GM18505 (cell line): ENCODE measurements around the gene GABPB1.

Experiments used
- ATAC-seq: cut with Tn5 transposase; IDR thresholded peaks from one replicate; pipeline ENCODE4 v1.9.1; 2021; ENCODE audit not compliant: unreplicated experiment
- POLR2A ChIP-seq: IDR thresholded peaks from 4 replicates; pipeline ENCODE4 v1.6.1; 2011; ENCODE audit warnings: borderline replicate concordance; ENCODE audit not compliant: insufficient read depth, insufficient read length; ENCODE audit errors: extremely low read depth

Gene GABPB1

GRCh38 chr15:50318697-50319096 is 36.3 kb downstream of the GABPB1 start:
- TF ChIP-seq POLR2A: no peak
- no peak for ATAC-seq

DNA sequence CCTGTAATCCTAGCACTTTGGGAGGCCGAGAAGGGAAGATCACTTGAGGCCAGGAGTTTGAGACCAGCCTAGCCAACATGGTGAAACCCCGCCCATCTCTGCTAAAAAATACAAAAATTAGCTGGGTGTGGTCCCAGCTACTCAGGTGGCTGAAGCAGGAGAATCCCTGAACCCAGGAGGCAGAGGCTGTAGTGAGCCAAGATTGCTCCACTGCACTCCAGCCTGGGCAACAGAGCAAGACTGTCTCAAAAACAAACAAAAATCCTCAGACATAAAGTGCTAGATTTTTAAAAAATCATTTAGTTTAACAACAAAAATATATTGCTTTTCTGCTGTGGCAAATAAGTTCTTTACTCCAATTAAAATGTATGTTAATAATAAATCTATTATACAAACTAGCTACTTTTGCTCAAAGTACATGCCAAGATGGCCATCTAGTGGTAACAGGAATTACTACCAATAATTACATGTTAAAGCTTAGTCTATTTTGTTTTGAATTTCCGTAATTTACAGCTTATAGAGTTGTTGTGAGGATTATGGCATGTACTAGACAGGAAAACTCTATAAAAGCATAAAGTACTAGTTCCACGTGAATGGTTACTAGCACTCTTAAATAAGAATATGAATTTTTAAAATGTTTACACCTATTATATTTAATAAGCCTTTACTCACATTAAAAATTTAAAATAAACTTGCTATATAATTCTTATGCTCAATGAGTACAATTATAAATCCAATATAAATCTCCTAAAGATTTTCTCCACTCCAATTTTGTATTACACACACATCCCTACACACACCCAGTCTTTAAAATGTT is 39.0 kb downstream of the GABPB1 start:
- no peak for ATAC-seq
- TF ChIP-seq POLR2A: no peak

DNA sequence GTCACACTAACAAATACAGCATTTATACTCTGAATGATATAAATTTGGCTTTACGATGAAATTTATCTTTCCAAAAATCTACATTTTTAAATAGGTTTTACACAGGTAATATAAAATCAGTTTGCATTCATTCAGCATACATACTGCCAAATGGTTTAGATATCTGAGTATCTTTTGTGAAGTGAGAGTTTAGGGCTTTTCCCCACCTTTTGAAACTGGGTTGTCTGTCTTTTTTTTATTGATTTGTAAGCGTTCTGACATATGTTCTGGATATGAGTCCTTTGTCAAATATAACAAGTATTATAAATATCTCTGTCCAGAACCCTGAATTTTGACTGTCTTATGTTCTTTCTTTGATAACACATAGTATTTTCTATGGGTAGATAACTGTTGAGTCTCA is 42.4 kb downstream of the GABPB1 start:
- TF ChIP-seq POLR2A: no peak

GRCh38 chr15:50307799-50308198 is 47.2 kb downstream of the GABPB1 start:
- no peak for ATAC-seq
- TF ChIP-seq POLR2A: no peak

More for the DNA sequence above, 42.4 kb downstream of the GABPB1 start:
- no peak for ATAC-seq

GRCh38 chr15:50304836-50305235 is 50.2 kb downstream of the GABPB1 start:
- ATAC-seq: no peak
- no peak for TF ChIP-seq POLR2A

- TF ChIP-seq POLR2A: no peak
- ATAC-seq: no peak
These were observed 52.4 kb downstream of the GABPB1 start for GRCh38 chr15:50302581-50302980.

DNA sequence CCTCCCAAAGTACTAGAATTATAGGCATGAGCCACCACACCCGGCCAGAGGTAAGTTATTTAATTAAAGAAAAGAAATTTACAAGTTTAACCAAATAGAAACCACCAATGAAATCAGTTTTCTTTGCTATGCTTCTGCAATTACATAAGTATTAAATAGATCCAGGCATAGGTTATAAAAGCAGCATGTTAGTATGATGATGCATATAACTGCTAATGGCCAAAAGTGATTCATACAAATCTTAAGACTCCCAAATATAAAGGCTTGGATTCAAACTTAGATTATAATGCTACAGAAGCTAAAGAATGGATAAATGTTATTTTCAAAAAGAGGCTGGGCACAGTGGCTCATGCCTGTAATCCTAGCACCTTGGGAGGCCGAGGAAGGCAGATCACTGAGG is 56.7 kb downstream of the GABPB1 start:
- no peak for ATAC-seq
- TF ChIP-seq POLR2A: no peak

GRCh38 chr15:50295966-50296365 is 59.0 kb downstream of the GABPB1 start:
- no peak for ATAC-seq
- no peak for TF ChIP-seq POLR2A

GRCh38 chr15:50289749-50290148 is 65.2 kb downstream of the GABPB1 start:
- no peak for ATAC-seq
- no peak for TF ChIP-seq POLR2A

DNA sequence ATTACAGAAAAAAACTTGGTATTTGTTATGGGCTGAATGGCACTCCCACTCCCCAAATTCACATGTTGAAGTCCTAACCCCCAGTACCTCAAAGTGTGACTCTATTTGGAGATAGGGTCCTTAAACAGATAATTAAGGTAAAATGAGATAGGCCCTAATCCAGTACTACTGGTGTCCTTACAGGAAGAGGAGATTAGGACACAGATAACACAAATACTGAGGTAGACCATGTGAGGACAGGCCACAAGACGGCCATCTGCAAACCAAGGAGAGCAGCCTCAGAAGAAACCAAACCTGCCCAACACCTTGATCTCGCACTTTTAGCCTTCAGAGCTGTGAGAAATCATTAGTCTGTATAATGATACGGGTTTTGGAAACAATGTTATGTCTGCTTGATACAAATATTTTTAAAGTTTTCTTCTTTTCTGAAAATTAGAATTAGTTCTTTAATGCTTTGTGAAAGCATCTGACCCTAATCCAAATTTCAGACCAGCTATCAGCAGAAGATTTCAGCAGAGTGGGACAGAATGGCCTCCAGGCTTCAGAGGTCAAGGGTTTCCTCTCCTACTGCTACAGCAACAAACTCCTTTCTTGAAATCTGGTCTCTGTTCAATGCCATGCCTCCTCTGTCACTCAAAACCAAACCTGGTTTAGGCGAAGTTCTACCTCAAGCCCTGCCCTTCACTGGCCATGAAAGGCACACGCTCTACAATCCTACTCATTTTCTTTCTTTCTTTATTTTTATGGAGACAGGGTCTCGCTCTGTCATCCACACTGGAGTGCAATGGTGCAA is 67.5 kb downstream of the GABPB1 start:
- TF ChIP-seq POLR2A: no peak
- ATAC-seq: no peak

- no peak for ATAC-seq
- no peak for TF ChIP-seq POLR2A
These were observed 73.6 kb downstream of the GABPB1 start for GRCh38 chr15:50281427-50281826.

DNA sequence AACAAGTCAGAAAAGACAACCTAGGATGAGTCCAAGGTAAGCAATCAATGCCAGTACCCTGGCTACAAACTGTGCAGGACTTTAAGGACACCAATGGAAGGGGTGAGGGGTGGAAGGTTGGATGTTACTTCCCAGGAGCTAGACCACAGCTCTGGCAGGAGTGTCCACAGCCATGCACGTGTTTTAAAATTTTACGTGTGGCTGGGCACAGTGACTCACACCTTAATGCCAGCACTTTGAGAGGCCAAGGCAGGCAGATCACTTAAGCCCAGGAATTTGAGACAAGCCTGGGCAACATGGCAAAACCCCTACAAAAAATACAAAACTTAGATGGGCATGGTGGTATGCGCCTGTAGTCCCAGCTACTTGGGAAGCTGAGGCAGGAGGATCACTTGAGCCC is 74.7 kb downstream of the GABPB1 start:
- no peak for TF ChIP-seq POLR2A
- ATAC-seq: no peak

- no peak for TF ChIP-seq POLR2A
- ATAC-seq: no peak
These were observed 76.5 kb downstream of the GABPB1 start for GRCh38 chr15:50278496-50278895.

GRCh38 chr15:50277370-50277769 is 77.6 kb downstream of the GABPB1 start:
- TF ChIP-seq POLR2A: no peak
- no peak for ATAC-seq
